ENCODE measurements around the gene MT4.

The MT4 gene

GRCh38 chr16:56606476-56607108 is 41.7 kb downstream of the MT4 start:
- Histone ChIP-seq H3K27ac (ENCODE audit: low read length) (no peak overlapping the region), H3K36me3 (ENCODE audit: insufficient read depth, low read depth, low read length) (no peaks in the 10 kb centered on the region), H3K9me3 (ENCODE audit: insufficient read depth, low read depth, low read length) (no peaks in the 10 kb centered on the region), H3K27me3 (ENCODE audit: insufficient read depth, low read length) (peaks cover 70% of the 10 kb centered on the region), H3K4me1 (ENCODE audit: insufficient read depth, low read length) (peaks cover 5% of the 10 kb centered on the region), H3K4me3 (ENCODE audit: low read length) (no peak overlapping the region), H3K9ac (ENCODE audit: low read depth, low read length) (no peak overlapping the region)

- Histone ChIP-seq H3K4me3 (ENCODE audit: low read length) (no peak overlapping the region), H3K27ac (ENCODE audit: low read length) (no peak overlapping the region), H3K4me1 (ENCODE audit: insufficient read depth, low read length) (peaks cover 5% of the 10 kb centered on the region), H3K9me3 (ENCODE audit: insufficient read depth, low read depth, low read length) (no peaks in the 10 kb centered on the region), H3K36me3 (ENCODE audit: insufficient read depth, low read depth, low read length) (no peaks in the 10 kb centered on the region), H3K27me3 (ENCODE audit: insufficient read depth, low read length) (peaks cover 75% of the 10 kb centered on the region), H3K9ac (ENCODE audit: low read depth, low read length) (no peak overlapping the region)
Measured at GRCh38 chr16:56607109-56607618, 42.3 kb downstream of the MT4 start.

GRCh38 chr16:56607675-56608042 is 42.8 kb downstream of the MT4 start:
- Histone ChIP-seq H3K4me1 (ENCODE audit: insufficient read depth, low read length) (peaks cover 5% of the 10 kb centered on the region), H3K9me3 (ENCODE audit: insufficient read depth, low read depth, low read length) (no peaks in the 10 kb centered on the region), H3K9ac (ENCODE audit: low read depth, low read length) (peak overlapping the region; percentile 52; the same call in 1 of the 2 replicates), H3K4me3 (ENCODE audit: low read length) (peak overlapping the region; percentile 73; the same call in 1 of the 2 replicates), H3K27me3 (ENCODE audit: insufficient read depth, low read length) (peaks cover 80% of the 10 kb centered on the region), H3K27ac (ENCODE audit: low read length) (no peak overlapping the region), H3K36me3 (ENCODE audit: insufficient read depth, low read depth, low read length) (no peaks in the 10 kb centered on the region)

- H3K27me3 ChIP-seq (ENCODE audit: insufficient read depth, low read length): peaks cover 83% of the 10 kb centered on the region
- H3K9ac ChIP-seq (ENCODE audit: low read depth, low read length): peak within 1 kb of the TSS; percentile 52; the same call in 1 of the 2 replicates
- H3K36me3 ChIP-seq (ENCODE audit: insufficient read depth, low read depth, low read length): no peaks in the 10 kb centered on the region
- H3K4me3 ChIP-seq (ENCODE audit: low read length): peak within 1 kb of the TSS; percentile 73
- H3K27ac ChIP-seq (ENCODE audit: low read length): no peak within 1 kb of the TSS
- H3K9me3 ChIP-seq (ENCODE audit: insufficient read depth, low read depth, low read length): no peaks in the 10 kb centered on the region
- H3K4me1 ChIP-seq (ENCODE audit: insufficient read depth, low read length): peaks cover 5% of the 10 kb centered on the region
Measured at GRCh38 chr16:56608043-56608875, 43.4 kb downstream of the MT4 start, which contains the start of gene MT2A. Gene MT2A (plus strand): TSS chr16:56608584. CDS start chr16:56608656, 72 bp downstream.

- Histone ChIP-seq H3K9ac (ENCODE audit: low read depth, low read length) (no peak overlapping the region; the same call in 1 of the 2 replicates), H3K4me3 (ENCODE audit: low read length) (peak overlapping the region; percentile 73), H3K36me3 (ENCODE audit: insufficient read depth, low read depth, low read length) (no peaks in the 10 kb centered on the region), H3K4me1 (ENCODE audit: insufficient read depth, low read length) (peaks cover 5% of the 10 kb centered on the region), H3K9me3 (ENCODE audit: insufficient read depth, low read depth, low read length) (no peaks in the 10 kb centered on the region), H3K27ac (ENCODE audit: low read length) (no peak overlapping the region), H3K27me3 (ENCODE audit: insufficient read depth, low read length) (peaks cover 90% of the 10 kb centered on the region)
Measured at GRCh38 chr16:56608876-56609462, 44.1 kb downstream of the MT4 start.

GRCh38 chr16:56609463-56609921 is 44.6 kb downstream of the MT4 start:
- Histone ChIP-seq H3K4me1 (ENCODE audit: insufficient read depth, low read length) (peaks cover 5% of the 10 kb centered on the region), H3K27me3 (ENCODE audit: insufficient read depth, low read length) (peaks cover 94% of the 10 kb centered on the region), H3K36me3 (ENCODE audit: insufficient read depth, low read depth, low read length) (no peaks in the 10 kb centered on the region), H3K4me3 (ENCODE audit: low read length) (peak overlapping the region; percentile 73), H3K9me3 (ENCODE audit: insufficient read depth, low read depth, low read length) (no peaks in the 10 kb centered on the region), H3K27ac (ENCODE audit: low read length) (no peak overlapping the region), H3K9ac (ENCODE audit: low read depth, low read length) (no peak overlapping the region)

GRCh38 chr16:56610017-56610608 is 45.2 kb downstream of the MT4 start:
- Histone ChIP-seq H3K27ac (ENCODE audit: low read length) (no peak overlapping the region), H3K9ac (ENCODE audit: low read depth, low read length) (no peak overlapping the region), H3K27me3 (ENCODE audit: insufficient read depth, low read length) (peaks cover 94% of the 10 kb centered on the region), H3K9me3 (ENCODE audit: insufficient read depth, low read depth, low read length) (no peaks in the 10 kb centered on the region), H3K4me1 (ENCODE audit: insufficient read depth, low read length) (peaks cover 5% of the 10 kb centered on the region), H3K4me3 (ENCODE audit: low read length) (no peak overlapping the region), H3K36me3 (ENCODE audit: insufficient read depth, low read depth, low read length) (no peaks in the 10 kb centered on the region)

- Histone ChIP-seq H3K27me3 (ENCODE audit: insufficient read depth, low read length) (peaks cover 96% of the 10 kb centered on the region), H3K9ac (ENCODE audit: low read depth, low read length) (no peak overlapping the region), H3K36me3 (ENCODE audit: insufficient read depth, low read depth, low read length) (no peaks in the 10 kb centered on the region), H3K4me3 (ENCODE audit: low read length) (no peak overlapping the region), H3K4me1 (ENCODE audit: insufficient read depth, low read length) (peaks cover 5% of the 10 kb centered on the region), H3K9me3 (ENCODE audit: insufficient read depth, low read depth, low read length) (no peaks in the 10 kb centered on the region), H3K27ac (ENCODE audit: low read length) (no peak overlapping the region)
Measured at GRCh38 chr16:56610609-56611111, 45.8 kb downstream of the MT4 start.

- H3K36me3 ChIP-seq (ENCODE audit: insufficient read depth, low read depth, low read length): no peaks in the 10 kb centered on the region
- no peaks in the 10 kb centered on the region for H3K9me3 ChIP-seq (ENCODE audit: insufficient read depth, low read depth, low read length)
- H3K9ac ChIP-seq (ENCODE audit: low read depth, low read length): no peak overlapping the region
- no peak overlapping the region for H3K4me3 ChIP-seq (ENCODE audit: low read length)
- H3K27me3 ChIP-seq (ENCODE audit: insufficient read depth, low read length): peaks cover 96% of the 10 kb centered on the region
- no peak overlapping the region for H3K27ac ChIP-seq (ENCODE audit: low read length)
- H3K4me1 ChIP-seq (ENCODE audit: insufficient read depth, low read length): peaks cover 5% of the 10 kb centered on the region
Measured at GRCh38 chr16:56611281-56611833, 46.5 kb downstream of the MT4 start.

- Histone ChIP-seq H3K4me1 (ENCODE audit: insufficient read depth, low read length) (peaks cover 9% of the 10 kb centered on the region), H3K9me3 (ENCODE audit: insufficient read depth, low read depth, low read length) (no peaks in the 10 kb centered on the region), H3K27me3 (ENCODE audit: insufficient read depth, low read length) (peaks cover 96% of the 10 kb centered on the region), H3K4me3 (ENCODE audit: low read length) (no peak overlapping the region), H3K36me3 (ENCODE audit: insufficient read depth, low read depth, low read length) (no peaks in the 10 kb centered on the region), H3K9ac (ENCODE audit: low read depth, low read length) (no peak overlapping the region), H3K27ac (ENCODE audit: low read length) (no peak overlapping the region)
Measured at GRCh38 chr16:56613706-56614105, 48.8 kb downstream of the MT4 start.

- Histone ChIP-seq H3K9ac (ENCODE audit: low read depth, low read length) (no peak overlapping the region), H3K4me3 (ENCODE audit: low read length) (no peak overlapping the region), H3K4me1 (ENCODE audit: insufficient read depth, low read length) (peaks cover 6% of the 10 kb centered on the region), H3K36me3 (ENCODE audit: insufficient read depth, low read depth, low read length) (no peaks in the 10 kb centered on the region), H3K27me3 (ENCODE audit: insufficient read depth, low read length) (peaks cover 96% of the 10 kb centered on the region), H3K9me3 (ENCODE audit: insufficient read depth, low read depth, low read length) (no peaks in the 10 kb centered on the region), H3K27ac (ENCODE audit: low read length) (no peak overlapping the region)
Measured at GRCh38 chr16:56614549-56614991, 49.7 kb downstream of the MT4 start.

Measured in iPS-20b (cell line).